ENCODE data around the gene LYVE1.

LYVE1 gene

GRCh38 chr11:10591741-10592140 lies 23.3 kb upstream of the LYVE1 start:
- no peak for DNase-seq (ENCODE audit: low read depth in 2 of 2)

GRCh38 chr11:10590218-10590915 lies 21.9 kb upstream of the LYVE1 start:
- DNase-seq (ENCODE audit: low read depth in 2 of 2): no peak

- DNase-seq (ENCODE audit: low read depth in 2 of 2): no peak
Measured at GRCh38 chr11:10588904-10589303, 20.4 kb upstream of the LYVE1 start.

- no peak for DNase-seq (ENCODE audit: low read depth in 2 of 2)
Measured at GRCh38 chr11:10587995-10588394, 19.5 kb upstream of the LYVE1 start.

GRCh38 chr11:10587388-10587787 lies 18.9 kb upstream of the LYVE1 start:
- DNase-seq (ENCODE audit: low read depth in 2 of 2): no peak

GRCh38 chr11:10584071-10584501 lies 15.6 kb upstream of the LYVE1 start:
- DNase-seq (ENCODE audit: low read depth in 2 of 2): no peak

GRCh38 chr11:10581481-10582019 lies 13.1 kb upstream of the LYVE1 start:
- DNase-seq (ENCODE audit: low read depth in 2 of 2): no peak

- DNase-seq (ENCODE audit: low read depth in 2 of 2): no peak
Measured at GRCh38 chr11:10580623-10581022, 12.2 kb upstream of the LYVE1 start.

GRCh38 chr11:10579700-10580099 lies 11.2 kb upstream of the LYVE1 start:
- DNase-seq (ENCODE audit: low read depth in 2 of 2): no peak

- no peak for DNase-seq (ENCODE audit: low read depth in 2 of 2)
Measured at GRCh38 chr11:10576035-10576398, 7.6 kb upstream of the LYVE1 start.

- no peak for DNase-seq (ENCODE audit: low read depth in 2 of 2)
Measured at GRCh38 chr11:10575346-10576034, 7.0 kb upstream of the LYVE1 start.

GRCh38 chr11:10573556-10573955 lies 5.1 kb upstream of the LYVE1 start:
- DNase-seq (ENCODE audit: low read depth in 2 of 2): no peak

GRCh38 chr11:10573028-10573427 lies 4.6 kb upstream of the LYVE1 start:
- no peak for DNase-seq (ENCODE audit: low read depth in 2 of 2)

GRCh38 chr11:10572533-10572932 lies 4.1 kb upstream of the LYVE1 start:
- no peak for DNase-seq (ENCODE audit: low read depth in 2 of 2)

- no peak for DNase-seq (ENCODE audit: low read depth in 2 of 2)
Measured at GRCh38 chr11:10567446-10567845, 1.0 kb downstream of the LYVE1 start.

GRCh38 chr11:10566257-10566957 lies 2.1 kb downstream of the LYVE1 start:
- no peak for DNase-seq (ENCODE audit: low read depth in 2 of 2)

GRCh38 chr11:10565493-10565892 lies 3.0 kb downstream of the LYVE1 start:
- no peak for DNase-seq (ENCODE audit: low read depth in 2 of 2)

- no peak for DNase-seq (ENCODE audit: low read depth in 2 of 2)
Measured at GRCh38 chr11:10564696-10565318, 3.7 kb downstream of the LYVE1 start.

GRCh38 chr11:10564030-10564429 lies 4.4 kb downstream of the LYVE1 start:
- DNase-seq (ENCODE audit: low read depth in 2 of 2): no peak

GRCh38 chr11:10561947-10562346 lies 6.5 kb downstream of the LYVE1 start:
- no peak for DNase-seq (ENCODE audit: low read depth in 2 of 2)

GRCh38 chr11:10561043-10561818 lies 7.2 kb downstream of the LYVE1 start:
- no peak for DNase-seq (ENCODE audit: low read depth in 2 of 2)

Data from activated CD8-positive, alpha-beta memory T cell treated with anti-CD3 and anti-CD28 coated beads for 4 hours (primary cell).